Effector memory CD8-positive, alpha-beta T cell (primary cell): ENCODE results near the gene PTH1R.

ENCODE experiments used
- ATAC-seq: fragments of 150-1000 bp; cut with Tn5 transposase; replicated peaks from 2 replicates; pipeline ENCODE4 v1.10.0; 2021; ENCODE audit warnings: mild to moderate bottlenecking, moderate library complexity
- DNase-seq, 3 experiments: peaks; one replicate each; pipeline ENCODE4 v3.0.0; 2021
- H3K27ac Mint-ChIP-seq, 2 donors: one replicate each; pipeline ENCODE4 v1.8.0; 2022; ENCODE audit warnings: mild to moderate bottlenecking in 2 of 2, mixed read lengths in 2 of 2, moderate library complexity in 2 of 2
- H3K27me3 Mint-ChIP-seq, 2 donors: one replicate each; pipeline ENCODE4 v1.8.0; 2022; ENCODE audit warnings: mixed read lengths in 2 of 2
- H3K36me3 Mint-ChIP-seq: one replicate; pipeline ENCODE4 v1.8.0; 2022; ENCODE audit warnings: mild to moderate bottlenecking, moderate library complexity, mixed read lengths; ENCODE audit not compliant: insufficient read depth
- H3K4me1 Mint-ChIP-seq, 2 donors: one replicate each; pipeline ENCODE4 v1.8.0; 2022; ENCODE audit warnings: low read depth in 2 of 2, mixed read lengths in 2 of 2
- H3K4me3 Mint-ChIP-seq, 2 donors: one replicate each; pipeline ENCODE4 v1.8.0; 2022; ENCODE audit warnings: mild to moderate bottlenecking in 2 of 2, mixed read lengths in 2 of 2, moderate library complexity in 2 of 2
- H3K9me3 Mint-ChIP-seq, 2 donors: one replicate each; pipeline ENCODE4 v1.8.0; 2022; ENCODE audit warnings: mixed read lengths in 2 of 2

The PTH1R gene

DNA sequence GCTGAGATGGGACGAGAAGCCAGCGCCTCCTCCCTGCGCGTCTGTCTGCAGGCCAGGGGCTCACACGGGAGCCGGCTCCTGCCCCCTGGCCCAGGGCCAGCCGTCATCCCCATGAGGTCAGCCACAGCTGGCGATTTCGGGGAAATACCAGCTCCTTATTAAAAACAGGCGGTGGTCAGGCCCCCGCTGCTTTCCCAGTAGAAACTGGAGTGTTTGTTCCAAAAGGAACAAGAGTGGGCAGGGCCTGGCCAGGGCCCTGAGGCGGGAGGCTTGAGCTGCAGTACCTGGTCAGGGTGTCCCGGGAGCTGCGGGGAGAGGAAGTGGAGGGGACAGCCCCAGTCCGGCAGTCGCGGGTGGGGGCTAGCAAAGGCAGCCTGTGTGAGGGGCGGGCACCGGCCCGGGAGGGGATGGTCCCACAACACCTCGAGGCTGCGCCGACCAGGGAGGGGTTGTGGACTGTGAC is 32.1 kb upstream of the PTH1R start:
- Mint-ChIP-seq H3K4me3 (peak overlapping the region; percentile 79 to 82), H3K4me1 (peaks cover 0 to 10% of the 10 kb centered on the region in 2 donors), H3K27ac (peak overlapping the region; percentile 68 to 89), H3K9me3 (peaks cover 7 to 8% of the 10 kb centered on the region in 2 donors), H3K36me3 (peaks cover 5% of the 10 kb centered on the region), H3K27me3 (no peaks in the 10 kb centered on the region)
- no peak for ATAC-seq
- DNase-seq, result no peak

GRCh38 chr3:46845860-46846623 is 31.5 kb upstream of the PTH1R start:
- H3K4me1 Mint-ChIP-seq, result peaks cover 0 to 10% of the 10 kb centered on the region in 2 donors
- peak overlapping the region; percentile 79 to 82 for H3K4me3 Mint-ChIP-seq
- H3K36me3 Mint-ChIP-seq, result peaks cover 5% of the 10 kb centered on the region
- H3K9me3 Mint-ChIP-seq, result peaks cover 6 to 8% of the 10 kb centered on the region in 2 donors
- ATAC-seq, result peak; percentile 92
- DNase-seq, result peak; percentile 68 to 74 (median 74)
- H3K27ac Mint-ChIP-seq, result peak overlapping the region; percentile 68 to 89
- H3K27me3 Mint-ChIP-seq, result no peaks in the 10 kb centered on the region

DNA sequence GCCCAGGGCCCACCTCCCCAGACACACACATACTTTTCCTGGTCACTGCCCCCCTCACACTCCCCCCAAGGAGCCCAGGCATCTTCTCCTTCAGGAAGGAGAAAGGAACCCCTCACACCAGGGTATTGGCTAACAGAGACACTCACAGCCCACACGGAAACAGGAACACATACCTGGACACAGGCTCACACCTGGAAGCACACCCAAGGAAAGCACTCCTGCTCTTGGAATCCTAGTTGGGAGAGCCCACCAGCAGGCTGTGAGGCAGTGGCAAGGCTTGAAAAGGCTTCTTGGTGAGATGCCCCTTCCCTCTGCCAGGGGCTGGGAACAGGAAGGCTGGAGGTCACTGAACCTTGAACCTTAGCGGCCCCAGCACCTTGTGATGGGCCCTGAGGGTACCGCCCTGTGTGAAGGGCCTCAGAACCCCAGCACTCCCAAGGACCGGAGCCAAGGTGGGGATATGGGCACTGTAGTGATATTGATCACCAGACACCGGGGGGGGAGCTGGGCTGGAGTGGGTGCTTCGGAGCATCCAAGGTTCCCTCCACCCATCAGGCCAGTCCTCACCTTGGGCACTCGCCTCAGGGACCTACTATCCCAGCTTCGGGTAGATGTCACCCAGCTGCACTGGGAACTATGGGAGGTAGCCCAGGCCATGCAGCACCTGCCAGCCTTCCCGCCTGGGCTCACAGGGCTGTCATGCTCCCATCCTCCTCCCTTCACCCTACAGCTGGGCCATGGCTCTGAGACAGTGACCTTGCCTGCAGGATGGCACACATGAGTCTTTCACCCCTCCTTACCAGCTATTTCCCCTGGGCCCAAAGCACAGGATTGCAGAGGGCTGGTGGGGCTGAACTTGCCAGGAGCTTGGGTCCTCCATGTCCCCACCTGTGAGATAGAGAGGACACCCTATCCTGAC is 30.6 kb upstream of the PTH1R start:
- Mint-ChIP-seq H3K36me3 (peaks cover 5% of the 10 kb centered on the region), H3K9me3 (peaks cover 0 to 3% of the 10 kb centered on the region in 2 donors), H3K4me1 (peaks cover 0 to 10% of the 10 kb centered on the region in 2 donors), H3K4me3 (peak overlapping the region; percentile 79 to 82), H3K27ac (peak overlapping the region in 1 of 2 donors; percentile 68), H3K27me3 (no peaks in the 10 kb centered on the region)
- DNase-seq (no peak), ATAC-seq (no peak)

- H3K4me1 Mint-ChIP-seq, result peaks cover 0 to 10% of the 10 kb centered on the region in 2 donors
- H3K27ac Mint-ChIP-seq, result no peak overlapping the region
- DNase-seq (no peak), ATAC-seq (no peak)
- H3K36me3 Mint-ChIP-seq, result peaks cover 5% of the 10 kb centered on the region
- no peaks in the 10 kb centered on the region for H3K9me3 Mint-ChIP-seq
- no peaks in the 10 kb centered on the region for H3K27me3 Mint-ChIP-seq
- no peak overlapping the region for H3K4me3 Mint-ChIP-seq
These were observed 29.8 kb upstream of the PTH1R start for GRCh38 chr3:46847744-46848143.

GRCh38 chr3:46848271-46849044 is 29.1 kb upstream of the PTH1R start:
- H3K9me3 Mint-ChIP-seq, result no peaks in the 10 kb centered on the region
- ATAC-seq, result no peak
- no peak overlapping the region for H3K27ac Mint-ChIP-seq
- no peaks in the 10 kb centered on the region for H3K27me3 Mint-ChIP-seq
- peaks cover 0 to 10% of the 10 kb centered on the region in 2 donors for H3K4me1 Mint-ChIP-seq
- H3K4me3 Mint-ChIP-seq, result no peak overlapping the region
- peaks cover 5% of the 10 kb centered on the region for H3K36me3 Mint-ChIP-seq
- peak in 1 of 3 experiments; percentile 19 for DNase-seq

- Mint-ChIP-seq H3K4me1 (peaks cover 0 to 10% of the 10 kb centered on the region in 2 donors), H3K9me3 (no peaks in the 10 kb centered on the region), H3K27me3 (no peaks in the 10 kb centered on the region), H3K4me3 (no peak overlapping the region), H3K27ac (no peak overlapping the region), H3K36me3 (peaks cover 5% of the 10 kb centered on the region)
- no peak for ATAC-seq
- DNase-seq, result no peak
These were observed 28.4 kb upstream of the PTH1R start for GRCh38 chr3:46849045-46849631.

GRCh38 chr3:46849686-46850467 is 27.6 kb upstream of the PTH1R start:
- Mint-ChIP-seq H3K36me3 (peaks cover 5% of the 10 kb centered on the region), H3K27ac (no peak overlapping the region), H3K4me3 (no peak overlapping the region), H3K9me3 (no peaks in the 10 kb centered on the region), H3K27me3 (no peaks in the 10 kb centered on the region), H3K4me1 (peaks cover 0 to 7% of the 10 kb centered on the region in 2 donors)
- DNase-seq (no peak), ATAC-seq (no peak)

DNA sequence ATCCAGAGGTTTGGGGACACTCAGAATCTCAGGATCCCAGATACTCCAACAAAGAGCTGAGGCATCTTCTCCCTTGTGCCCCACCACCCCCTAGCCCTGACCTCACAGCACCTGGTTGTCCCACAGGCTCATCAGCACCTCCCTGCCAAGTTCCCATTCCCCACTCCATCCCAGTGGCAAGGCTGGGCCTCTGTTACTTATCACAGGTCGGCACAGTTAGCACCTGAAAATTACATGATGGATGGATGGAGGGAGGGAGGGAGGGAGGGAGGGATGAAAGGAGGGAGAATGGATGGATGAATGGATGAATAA is 27.1 kb upstream of the PTH1R start:
- Mint-ChIP-seq H3K4me1 (peaks cover 0 to 7% of the 10 kb centered on the region in 2 donors), H3K27me3 (peaks cover 0 to 1% of the 10 kb centered on the region in 2 donors), H3K4me3 (no peak overlapping the region), H3K27ac (no peak overlapping the region), H3K9me3 (no peaks in the 10 kb centered on the region), H3K36me3 (peaks cover 1% of the 10 kb centered on the region)
- no peak for DNase-seq
- ATAC-seq, result no peak

GRCh38 chr3:46851364-46852333 is 25.9 kb upstream of the PTH1R start:
- peaks cover 0 to 2% of the 10 kb centered on the region in 2 donors for H3K4me1 Mint-ChIP-seq
- H3K27ac Mint-ChIP-seq, result no peak overlapping the region
- DNase-seq (no peak), ATAC-seq (no peak)
- H3K27me3 Mint-ChIP-seq, result peaks cover 6 to 14% of the 10 kb centered on the region in 2 donors
- H3K9me3 Mint-ChIP-seq, result no peaks in the 10 kb centered on the region
- H3K4me3 Mint-ChIP-seq, result no peak overlapping the region
- no peaks in the 10 kb centered on the region for H3K36me3 Mint-ChIP-seq

- H3K9me3 Mint-ChIP-seq, result no peaks in the 10 kb centered on the region
- no peak overlapping the region for H3K4me3 Mint-ChIP-seq
- DNase-seq, result no peak
- peaks cover 0 to 1% of the 10 kb centered on the region in 2 donors for H3K4me1 Mint-ChIP-seq
- ATAC-seq, result no peak
- no peak overlapping the region for H3K27ac Mint-ChIP-seq
- no peaks in the 10 kb centered on the region for H3K36me3 Mint-ChIP-seq
- H3K27me3 Mint-ChIP-seq, result peaks cover 13 to 20% of the 10 kb centered on the region in 2 donors
These were observed 25.2 kb upstream of the PTH1R start for GRCh38 chr3:46852334-46852720.

- Mint-ChIP-seq H3K36me3 (no peaks in the 10 kb centered on the region), H3K9me3 (no peaks in the 10 kb centered on the region), H3K4me3 (no peak overlapping the region), H3K4me1 (peaks cover 3% of the 10 kb centered on the region in 2 donors), H3K27me3 (peaks cover 18 to 26% of the 10 kb centered on the region in 2 donors), H3K27ac (no peak overlapping the region)
- DNase-seq (no peak), ATAC-seq (no peak)
These were observed 24.6 kb upstream of the PTH1R start for GRCh38 chr3:46852839-46853355.
